Stromal cell of bone marrow (primary cell): ENCODE measurements around the gene EME1.

Experiments
- DNase-seq: peaks from one replicate; pipeline ENCODE4 v3.0.0-alpha.2; 2012; ENCODE audit warnings: low read depth

EME1 gene

GRCh38 chr17:50348522-50349242 is 24.3 kb upstream of the EME1 start:
- DNase-seq: no peak

- DNase-seq: no peak
Measured at GRCh38 chr17:50349243-50349600, 23.8 kb upstream of the EME1 start.

- no peak for DNase-seq
Measured at GRCh38 chr17:50350733-50351132, 22.3 kb upstream of the EME1 start.

DNA sequence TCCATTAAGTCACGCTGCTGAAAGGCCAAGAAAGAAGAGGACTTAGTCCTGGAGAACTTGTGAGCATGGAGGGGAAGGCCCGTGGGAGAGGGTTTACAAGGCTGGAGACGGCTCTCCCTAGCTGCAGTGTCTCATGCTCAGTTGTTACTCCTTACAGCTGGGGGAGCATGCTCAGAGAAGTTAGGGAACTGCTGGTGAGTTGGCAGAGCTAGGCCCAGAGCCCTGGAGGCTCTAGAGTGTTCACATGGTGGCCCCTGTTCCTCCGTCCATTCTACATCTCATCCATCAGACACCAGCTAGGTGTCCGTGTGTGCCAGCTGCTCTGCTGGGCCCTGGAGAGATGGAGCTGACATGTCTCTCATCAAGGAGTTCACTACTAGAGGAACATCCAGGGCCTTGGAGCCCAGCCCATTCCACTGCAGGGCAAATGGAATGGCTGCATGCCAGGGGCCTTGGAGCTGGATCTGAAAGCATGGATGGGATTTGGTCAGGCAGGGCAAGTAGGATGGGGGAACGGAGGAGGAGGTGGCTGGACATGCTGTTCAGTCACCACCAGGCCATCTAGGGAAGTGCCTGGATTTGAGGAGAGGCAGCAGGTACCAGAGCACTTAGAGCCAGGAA is 20.8 kb upstream of the EME1 start:
- DNase-seq: no peak

DNA sequence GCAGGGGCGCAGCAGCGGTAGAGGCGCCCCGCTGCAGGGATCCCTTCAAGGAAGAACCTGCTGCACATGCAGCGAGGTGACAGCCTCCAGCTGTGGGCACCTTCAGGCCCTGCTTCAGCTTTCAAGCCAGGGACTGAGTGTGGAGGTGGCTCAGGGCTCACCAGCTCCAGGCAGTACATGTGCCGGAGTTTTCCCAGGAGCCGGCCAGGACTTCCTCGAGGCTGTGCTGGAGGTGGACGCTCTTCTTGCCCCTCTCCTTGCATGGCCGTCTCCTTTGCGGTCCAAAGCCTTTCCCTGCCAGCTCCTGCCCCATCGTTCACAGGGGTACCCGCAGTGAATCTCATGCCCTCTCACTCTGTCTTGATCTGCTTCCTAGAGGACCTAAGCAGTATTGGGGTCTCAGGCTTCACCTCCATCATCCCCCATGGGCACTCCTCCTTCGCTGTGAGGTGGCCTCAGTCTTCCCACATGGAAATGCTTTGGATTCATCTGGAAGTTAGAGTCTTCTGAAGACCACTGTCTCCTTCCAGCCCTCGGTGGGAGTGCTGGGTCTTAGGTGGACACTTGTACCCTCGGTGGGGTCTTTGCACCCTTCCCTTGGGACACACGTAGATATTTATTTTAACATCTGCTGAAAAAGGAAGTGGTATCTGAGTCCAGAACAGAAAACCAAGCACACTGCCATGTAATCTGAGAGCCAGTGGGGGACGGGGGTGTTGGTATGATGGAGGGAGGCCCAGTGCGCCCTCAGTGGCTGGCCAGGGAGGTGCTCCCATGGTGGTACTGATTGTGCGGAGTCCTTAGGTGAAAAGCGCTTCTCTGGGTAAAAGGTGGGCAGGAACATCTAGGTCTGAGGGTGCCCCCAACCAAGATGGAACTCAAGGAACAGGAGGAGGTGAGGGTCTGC is 20.1 kb upstream of the EME1 start:
- no peak for DNase-seq

- no peak for DNase-seq
Measured at GRCh38 chr17:50353600-50354195, 19.3 kb upstream of the EME1 start.

DNA sequence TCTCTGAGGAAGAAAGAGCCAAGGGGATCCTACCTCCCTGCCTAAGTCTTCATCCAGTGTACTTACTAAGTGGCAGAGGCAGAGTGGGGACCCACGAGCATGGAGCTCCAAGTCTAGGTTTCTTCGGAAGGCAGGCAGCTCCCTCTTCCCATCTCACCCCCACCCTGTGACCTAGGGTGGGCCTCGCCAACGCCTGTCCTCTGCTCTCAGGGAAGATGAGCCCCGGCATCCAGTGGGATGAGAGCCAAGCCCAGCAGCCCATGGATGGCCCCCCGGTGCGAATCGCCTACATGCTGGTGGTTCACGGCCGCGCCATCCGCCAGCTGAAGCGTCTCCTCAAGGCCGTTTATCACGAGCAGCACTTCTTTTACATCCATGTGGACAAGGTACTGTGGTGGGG is 18.8 kb upstream of the EME1 start:
- no peak for DNase-seq

- DNase-seq: no peak
Measured at GRCh38 chr17:50354776-50355175, 18.3 kb upstream of the EME1 start.

DNA sequence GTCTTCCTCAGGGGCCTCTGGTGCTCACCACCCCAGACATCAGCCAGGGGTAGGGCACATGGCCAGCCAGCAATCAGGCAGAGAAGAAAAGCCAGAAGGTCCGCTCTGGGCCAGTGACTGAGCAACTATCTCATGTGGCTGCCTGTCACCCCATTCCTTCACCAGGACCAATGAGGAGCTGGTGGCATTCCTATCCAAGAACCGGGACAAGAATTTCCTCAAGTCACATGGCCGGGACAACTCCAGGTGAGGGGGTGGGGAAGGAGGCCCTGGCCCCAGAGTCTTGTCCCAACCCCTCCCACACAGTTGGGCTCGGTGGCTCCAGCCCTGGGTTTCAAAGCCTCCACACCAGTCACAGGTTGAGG is 17.7 kb upstream of the EME1 start:
- no peak for DNase-seq

DNA sequence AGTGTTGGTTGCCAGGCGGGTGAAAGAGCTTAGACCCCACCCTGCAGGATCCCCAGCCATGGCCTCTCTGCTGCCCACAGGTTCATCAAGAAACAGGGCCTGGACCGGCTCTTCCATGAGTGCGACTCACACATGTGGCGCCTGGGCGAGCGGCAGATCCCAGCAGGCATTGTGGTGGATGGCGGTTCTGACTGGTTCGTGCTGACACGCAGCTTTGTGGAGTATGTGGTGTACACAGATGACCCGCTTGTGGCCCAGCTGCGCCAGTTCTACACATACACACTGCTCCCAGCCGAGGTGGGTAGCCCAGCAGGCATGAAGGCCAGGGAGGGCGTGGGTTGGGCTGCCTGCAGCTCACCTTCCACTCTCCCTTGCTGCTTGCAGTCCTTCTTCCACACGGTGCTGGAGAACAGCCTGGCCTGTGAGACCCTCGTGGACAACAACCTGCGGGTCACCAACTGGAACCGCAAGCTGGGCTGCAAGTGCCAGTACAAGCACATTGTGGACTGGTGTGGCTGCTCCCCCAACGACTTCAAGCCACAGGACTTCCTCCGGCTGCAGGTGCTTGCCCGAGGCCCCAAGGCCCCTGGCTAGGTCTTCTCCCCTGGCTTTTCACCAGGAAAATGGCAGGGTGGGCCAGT is 17.2 kb upstream of the EME1 start:
- DNase-seq: no peak

- no peak for DNase-seq
Measured at GRCh38 chr17:50356418-50356817, 16.6 kb upstream of the EME1 start.

DNA sequence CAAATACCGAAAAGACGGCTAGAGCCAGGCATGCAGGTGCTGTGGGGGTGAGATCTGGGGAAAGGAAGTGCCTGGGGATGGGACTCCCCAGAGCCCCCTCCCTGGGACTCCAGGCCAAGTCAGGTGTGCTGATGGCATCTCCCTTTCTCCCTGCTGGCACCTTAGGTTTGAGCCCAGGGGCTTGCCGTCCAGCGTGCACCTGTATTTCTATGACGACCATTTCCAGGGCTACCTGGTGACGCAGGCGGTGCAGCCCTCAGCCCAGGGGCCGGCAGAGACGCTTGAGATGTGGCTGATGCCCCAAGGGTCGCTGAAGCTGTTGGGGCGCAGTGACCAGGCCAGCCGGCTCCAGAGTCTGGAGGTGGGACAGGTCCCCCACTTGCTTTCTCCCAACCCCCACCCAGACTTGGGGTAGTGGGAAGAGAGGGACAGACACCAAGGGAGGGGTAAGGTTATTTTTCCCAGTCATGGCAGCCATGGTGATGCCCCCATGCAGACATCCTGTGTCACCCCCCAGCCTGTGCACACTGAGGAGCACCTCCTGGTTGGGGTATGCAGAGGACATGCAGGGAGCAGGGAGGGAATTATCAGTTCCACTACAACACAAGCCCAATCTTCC is 16.0 kb upstream of the EME1 start:
- no peak for DNase-seq

DNA sequence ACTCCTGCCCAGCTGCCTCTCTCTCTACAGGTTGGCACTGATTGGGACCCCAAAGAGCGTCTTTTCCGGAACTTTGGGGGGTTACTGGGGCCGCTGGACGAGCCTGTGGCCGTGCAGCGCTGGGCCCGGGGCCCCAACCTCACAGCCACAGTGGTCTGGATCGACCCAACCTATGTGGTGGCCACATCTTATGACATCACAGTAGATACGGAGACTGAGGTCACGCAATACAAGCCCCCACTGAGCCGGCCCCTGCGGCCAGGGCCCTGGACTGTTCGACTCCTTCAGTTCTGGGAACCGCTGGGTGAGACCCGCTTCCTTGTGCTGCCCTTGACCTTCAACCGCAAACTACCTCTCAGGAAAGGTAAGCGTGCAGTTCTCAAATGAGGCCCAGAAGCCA is 14.9 kb upstream of the EME1 start:
- no peak for DNase-seq

GRCh38 chr17:50359005-50359699 is 13.9 kb upstream of the EME1 start:
- no peak for DNase-seq

DNA sequence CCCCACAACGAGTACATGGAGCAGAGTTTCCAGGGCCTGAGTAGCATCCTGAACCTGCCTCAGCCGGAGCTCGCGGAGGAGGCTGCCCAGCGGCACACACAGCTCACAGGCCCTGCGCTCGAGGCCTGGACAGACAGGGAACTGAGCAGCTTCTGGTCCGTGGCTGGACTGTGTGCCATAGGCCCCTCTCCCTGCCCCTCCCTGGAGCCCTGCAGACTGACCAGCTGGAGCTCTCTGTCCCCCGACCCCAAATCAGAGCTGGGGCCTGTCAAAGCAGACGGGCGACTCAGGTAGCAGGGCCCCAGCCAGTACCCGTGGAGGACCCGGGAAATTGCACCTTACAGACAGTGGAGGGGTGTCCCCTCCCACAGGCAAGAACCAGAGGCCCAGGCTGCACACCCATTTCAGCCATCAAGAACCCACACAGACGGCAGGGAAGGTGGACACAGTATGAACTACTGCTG is 13.0 kb upstream of the EME1 start:
- no peak for DNase-seq

- DNase-seq: no peak
Measured at GRCh38 chr17:50360486-50361115, 12.4 kb upstream of the EME1 start.

DNA sequence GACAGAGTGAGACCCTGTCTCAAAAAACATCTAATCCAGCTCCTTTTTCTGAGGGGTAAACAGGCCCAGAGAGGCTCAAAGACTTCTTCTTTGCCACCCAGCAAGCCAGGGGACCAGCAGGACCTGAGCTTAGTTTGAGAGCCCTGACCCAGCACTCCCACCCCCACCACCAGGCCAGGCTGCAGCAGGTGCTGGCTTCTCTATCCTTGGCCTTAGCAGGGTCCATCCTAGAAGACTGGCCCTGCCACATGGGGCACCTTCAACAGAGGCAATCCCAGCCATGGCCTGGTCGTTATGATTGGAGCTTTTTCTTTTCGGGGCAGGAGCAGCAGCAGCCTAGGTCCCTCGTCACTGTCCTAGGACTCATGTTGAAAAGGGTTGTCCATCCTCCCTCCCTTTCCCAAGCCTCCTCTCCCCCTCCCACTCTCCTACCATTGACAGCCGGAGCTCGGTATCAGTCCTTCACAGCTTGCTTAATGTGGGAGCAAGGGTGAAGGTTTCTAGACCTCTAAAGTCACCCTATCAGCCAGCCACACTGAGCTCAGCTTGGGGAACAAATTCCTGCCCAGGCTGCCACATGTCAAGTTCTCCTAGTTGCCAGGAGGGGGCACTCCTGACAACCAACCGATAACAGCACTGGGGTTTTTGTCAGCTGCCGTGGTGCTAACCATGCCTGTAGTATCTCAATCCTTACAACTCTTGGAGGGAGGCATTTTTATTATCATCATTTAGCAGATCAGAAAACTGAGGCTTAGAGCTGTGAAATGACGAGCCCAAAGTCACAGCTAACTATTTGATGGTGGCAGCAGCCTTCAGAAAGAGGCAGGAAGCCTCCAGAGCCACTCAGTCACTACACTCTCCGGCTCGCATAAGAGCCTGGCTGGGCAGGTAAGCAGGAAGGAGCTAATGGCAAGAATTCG is 11.2 kb upstream of the EME1 start:
- peak; percentile 50 for DNase-seq

DNA sequence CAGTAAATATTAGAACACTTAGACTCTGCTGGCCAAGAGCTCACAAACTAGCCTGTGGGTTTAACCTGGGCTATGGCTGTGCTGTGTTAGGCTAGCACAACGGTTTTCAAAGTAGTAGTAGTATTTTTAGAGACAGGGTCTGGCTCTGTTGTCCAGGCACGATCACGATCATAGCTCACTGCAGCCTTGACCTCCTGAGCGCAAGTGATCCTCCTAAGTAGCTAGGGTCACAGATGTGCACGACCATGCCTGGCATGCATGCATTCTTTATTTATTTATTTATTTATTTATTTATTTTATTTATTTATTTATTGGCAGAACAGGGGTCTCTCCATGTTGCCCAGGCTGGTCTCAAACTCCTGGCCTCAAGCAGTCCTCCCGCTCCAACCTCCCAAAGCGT is 10.4 kb upstream of the EME1 start:
- no peak for DNase-seq
